GM21576 (cell line): Measurements from ENCODE around the gene ECSCR.
"Not testable (repeated sequence)": the region's sequence is repeated elsewhere in the genome, so short reads cannot be mapped to it uniquely, and the experiment has no call there.

Experiments used
- ATAC-seq: cut with Tn5 transposase; IDR thresholded peaks from one replicate; pipeline ENCODE4 v1.9.1; 2021; ENCODE audit warnings: mild to moderate bottlenecking, moderate library complexity; ENCODE audit not compliant: unreplicated experiment

The ECSCR gene, protein sequence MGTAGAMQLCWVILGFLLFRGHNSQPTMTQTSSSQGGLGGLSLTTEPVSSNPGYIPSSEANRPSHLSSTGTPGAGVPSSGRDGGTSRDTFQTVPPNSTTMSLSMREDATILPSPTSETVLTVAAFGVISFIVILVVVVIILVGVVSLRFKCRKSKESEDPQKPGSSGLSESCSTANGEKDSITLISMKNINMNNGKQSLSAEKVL

DNA sequence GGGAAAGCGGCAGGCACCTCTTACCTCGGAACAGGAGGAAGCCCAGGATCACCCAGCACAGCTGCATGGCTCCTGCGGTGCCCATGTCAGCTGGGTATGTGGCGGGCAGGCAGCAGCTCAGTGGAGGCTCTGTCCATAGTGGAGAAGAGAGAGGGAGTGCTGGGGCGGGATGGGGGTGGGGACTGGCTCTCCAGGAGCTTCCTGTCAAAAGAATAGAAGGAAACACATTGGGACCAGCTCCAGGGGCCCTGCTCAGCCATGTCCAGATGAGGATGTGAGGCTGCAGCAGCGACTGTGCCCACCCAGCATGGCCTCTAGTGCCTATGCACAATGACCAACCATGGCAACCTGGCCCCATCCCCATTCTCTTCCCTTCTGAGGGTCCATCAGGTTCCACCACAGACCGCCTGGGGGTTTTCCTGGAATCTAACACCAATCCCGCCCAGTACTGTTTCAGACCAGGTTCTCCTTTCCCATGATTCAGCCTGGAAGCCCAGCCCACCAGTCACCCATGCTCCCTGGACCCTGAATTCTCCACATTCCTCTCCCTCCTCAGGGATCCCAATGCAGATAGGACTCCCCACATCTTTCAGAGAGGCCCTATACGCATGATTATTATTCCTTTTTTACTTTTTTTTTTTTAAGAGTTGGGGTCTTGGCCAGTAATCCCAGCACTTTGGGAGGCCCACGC, at the start of gene ECSCR:
Gene ECSCR (minus strand): TSS at position 158 of the 691 bp plus-strand sequence. CDS start 73 bp downstream, at position 85.
- ATAC-seq: no peak

DNA sequence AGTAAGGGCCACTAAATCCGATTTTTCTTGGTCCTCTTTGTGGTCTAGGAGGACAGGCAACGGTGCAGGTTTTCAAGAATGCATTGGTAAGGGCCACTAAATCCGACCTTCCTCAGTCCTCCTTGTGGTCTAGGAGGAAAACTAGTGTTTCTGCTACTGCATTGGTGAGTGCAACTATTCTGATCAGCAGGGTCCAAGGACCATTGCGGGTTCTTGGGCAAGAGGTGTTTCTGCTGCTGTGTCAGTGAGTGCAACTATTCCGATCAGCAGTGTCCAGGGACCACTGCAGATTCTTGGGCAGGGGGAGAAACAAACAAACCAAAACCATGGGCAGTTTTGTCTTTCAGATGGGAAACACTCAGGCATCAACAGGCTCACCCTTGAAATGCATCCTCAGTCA, 42.2 kb upstream of the ECSCR start:
- not testable (repeated sequence) for ATAC-seq

- ATAC-seq: not testable (repeated sequence)
Observed at GRCh38 chr5:139503879-139504278, 41.3 kb upstream of the ECSCR start.

GRCh38 chr5:139503036-139503817, 40.7 kb upstream of the ECSCR start:
- ATAC-seq: not testable (repeated sequence)

GRCh38 chr5:139501381-139501780, 38.8 kb upstream of the ECSCR start:
- ATAC-seq: no peak

DNA sequence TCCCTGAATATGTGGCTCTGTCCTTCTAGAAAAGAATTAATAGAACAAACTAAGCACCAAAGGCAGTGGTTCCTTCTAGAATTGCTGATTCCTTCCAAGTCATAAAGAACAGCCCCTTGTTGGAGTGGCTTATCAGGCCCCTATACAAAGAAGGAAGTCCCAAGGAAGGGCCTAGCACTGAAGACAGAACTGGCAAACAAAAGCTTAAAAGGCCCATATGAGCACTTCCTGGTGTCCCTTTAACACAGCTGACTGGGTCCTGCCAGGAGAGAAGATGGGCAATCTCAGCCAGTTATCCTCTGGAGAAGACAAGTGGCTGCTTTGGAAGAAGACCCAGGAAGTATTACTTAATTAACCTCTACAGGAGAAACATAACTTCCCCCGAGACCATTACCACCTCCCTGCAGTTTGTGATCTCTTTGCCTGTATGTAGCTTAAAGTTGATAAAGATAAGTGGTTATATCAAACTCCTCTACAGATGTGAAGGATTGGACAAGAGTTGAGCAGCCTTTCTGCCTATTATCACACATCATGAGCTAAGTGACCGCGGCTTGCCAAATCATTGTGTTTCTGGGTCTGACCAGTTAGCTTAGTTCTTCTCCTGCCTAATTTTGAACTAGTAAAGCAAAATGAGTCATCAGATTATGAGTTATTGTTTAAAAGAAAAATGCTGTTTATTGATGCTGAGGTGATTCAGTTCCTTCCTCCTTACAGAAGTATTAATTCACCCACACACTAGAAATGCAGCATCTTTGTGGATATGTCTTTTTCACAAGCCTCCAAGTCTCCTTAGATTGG, 33.3 kb upstream of the ECSCR start:
- no peak for ATAC-seq

- ATAC-seq: no peak
Observed at GRCh38 chr5:139494832-139495231, 32.3 kb upstream of the ECSCR start.

DNA sequence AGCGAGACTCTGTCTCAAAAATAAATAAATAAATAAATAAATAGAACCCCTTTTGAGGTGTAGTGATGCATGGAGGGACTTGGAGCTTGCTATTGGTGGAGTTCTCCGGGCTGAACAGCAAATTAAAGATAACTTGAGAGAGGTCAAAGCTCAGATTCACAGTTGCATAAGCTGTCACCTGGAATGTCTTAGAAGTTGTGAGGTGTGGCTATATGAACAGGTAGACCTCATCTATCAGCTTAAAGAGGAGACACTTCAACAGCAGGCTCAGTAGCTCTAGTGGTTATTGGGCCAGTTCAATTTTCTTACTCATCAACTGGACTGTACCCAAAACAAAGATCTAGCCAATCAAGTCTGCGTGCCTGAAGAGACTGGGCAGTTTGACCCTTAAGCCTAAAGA, 31.7 kb upstream of the ECSCR start:
- ATAC-seq: no peak

- ATAC-seq: no peak
Observed at GRCh38 chr5:139492700-139493192, 30.2 kb upstream of the ECSCR start.

- ATAC-seq: no peak
Observed at GRCh38 chr5:139488260-139488659, 25.7 kb upstream of the ECSCR start.

DNA sequence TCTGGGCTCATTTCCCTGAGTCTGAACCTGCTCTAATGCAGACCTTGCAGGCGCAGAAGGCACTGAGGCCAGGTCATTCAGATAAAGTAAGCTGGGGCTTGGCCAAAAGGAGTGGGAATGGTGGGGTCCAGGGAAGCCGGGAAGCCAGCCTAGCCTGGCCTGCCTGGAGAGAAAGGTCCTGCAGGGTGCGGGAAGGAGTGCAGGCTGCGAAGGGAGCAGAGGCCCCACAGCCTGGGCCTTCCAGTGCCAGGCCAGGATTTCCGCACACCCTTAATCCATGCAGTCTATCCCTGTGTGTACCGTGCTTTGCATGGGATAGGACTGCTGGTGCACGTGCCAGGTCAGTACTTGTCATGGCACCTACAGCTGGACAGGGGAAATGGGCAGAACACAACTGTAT, 23.7 kb upstream of the ECSCR start:
- no peak for ATAC-seq

DNA sequence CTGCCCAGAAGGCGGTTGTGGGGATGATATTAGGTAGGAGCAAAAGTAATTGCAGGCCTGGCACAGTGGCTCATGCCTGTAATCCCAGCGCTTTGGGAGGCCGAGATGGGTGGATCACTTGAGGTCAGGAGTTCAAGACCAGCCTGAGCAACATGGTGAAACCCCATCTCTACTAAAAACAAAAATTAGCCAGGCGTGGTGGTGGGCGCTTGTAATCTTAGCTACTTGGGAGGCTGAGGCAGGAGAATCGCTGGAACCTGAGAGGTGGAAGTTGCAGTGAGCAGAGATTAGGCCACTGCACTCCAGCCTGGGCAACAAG, 20.3 kb upstream of the ECSCR start:
- not testable (repeated sequence) for ATAC-seq

DNA sequence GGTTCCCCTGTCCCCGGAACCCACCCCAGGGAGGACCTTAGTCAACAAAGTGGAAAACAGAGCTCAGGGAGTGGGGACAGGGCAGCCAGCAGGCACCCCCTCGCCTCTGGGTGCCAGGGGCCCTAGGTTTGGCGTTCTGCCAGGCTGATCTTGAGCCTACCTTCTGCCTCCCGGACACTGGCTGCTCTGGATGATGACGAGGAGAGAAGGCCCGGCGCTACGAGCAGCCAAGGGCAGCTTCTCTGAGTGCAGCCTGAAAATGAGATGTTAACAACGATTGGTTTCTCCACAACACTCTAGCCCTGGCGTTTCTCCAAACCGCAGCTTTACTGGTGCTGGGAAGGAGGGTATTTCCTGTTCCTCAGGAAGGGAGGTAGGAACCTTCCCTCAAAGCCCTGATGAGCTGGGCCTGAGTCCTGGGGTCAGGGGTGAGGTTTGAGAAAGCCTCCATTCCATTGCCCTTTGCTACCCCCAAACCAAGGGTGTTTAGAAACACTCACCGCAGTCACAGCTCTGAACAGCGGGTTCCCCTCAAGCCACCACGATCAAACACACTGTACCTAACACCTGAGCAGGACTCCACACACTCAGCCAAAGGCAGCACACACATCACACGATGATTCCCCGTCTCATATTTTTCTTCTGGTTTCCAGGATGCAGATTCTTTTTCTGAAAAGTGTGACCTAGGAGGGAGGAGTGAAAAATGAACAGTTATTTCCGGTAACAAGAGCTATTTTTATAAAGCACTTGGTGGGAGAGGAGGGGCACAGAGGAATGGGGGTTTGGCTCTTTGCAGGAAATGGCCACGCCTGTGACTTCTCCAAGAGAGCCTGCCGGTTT, 19.7 kb upstream of the ECSCR start, which contains the start of gene STING1:
Gene STING1 (minus strand): TSS at position 709 of the 840 bp plus-strand sequence. CDS start 1,054 bp downstream, outside the sequence.
- ATAC-seq: no peak

DNA sequence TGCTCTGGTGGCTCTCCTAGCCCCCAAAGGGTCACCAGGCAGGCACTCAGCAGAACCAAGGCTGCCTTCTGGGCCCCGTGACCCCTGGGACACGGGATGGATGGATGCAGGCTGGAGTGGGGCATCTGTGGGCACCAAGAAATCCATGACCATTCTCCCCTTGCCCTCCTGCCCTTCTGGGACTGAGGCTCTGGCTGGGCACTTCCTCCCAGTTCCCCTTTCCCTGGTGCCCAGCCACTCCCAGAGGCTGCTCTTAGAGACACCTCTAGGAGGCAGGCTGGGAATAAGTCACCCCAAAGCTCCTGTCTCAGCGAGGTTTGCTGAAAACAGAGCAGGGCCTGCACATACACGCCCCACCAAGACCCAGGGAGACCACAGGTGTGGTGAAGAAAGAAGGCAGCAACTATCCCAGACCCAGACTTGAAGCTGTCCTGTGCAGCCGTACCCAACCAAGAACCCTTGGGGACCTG, 19.1 kb upstream of the ECSCR start:
- ATAC-seq: no peak

- no peak for ATAC-seq
Observed at GRCh38 chr5:139481122-139481533, 18.6 kb upstream of the ECSCR start.

DNA sequence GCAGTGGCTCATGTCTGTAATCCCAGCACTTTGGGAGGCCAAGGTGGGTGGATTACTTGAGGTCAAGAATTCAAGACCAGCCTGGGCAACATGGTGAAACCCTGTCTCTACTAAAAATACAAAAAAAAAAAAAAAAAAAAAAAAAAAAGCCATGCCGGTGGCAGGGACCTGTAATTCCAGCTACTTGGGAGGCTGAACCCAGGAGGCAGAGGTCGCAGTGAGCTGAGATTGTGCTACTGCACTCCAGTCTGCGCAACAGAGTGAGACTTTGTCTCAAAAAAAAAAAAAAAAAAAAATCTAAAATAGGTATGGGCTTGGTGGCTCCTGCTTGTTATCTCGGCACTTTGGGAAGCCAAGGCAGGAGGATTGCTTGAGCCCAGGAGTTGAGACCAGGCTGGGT, 17.2 kb upstream of the ECSCR start:
- ATAC-seq: not testable (repeated sequence)

GRCh38 chr5:139478657-139479423, 16.3 kb upstream of the ECSCR start:
- ATAC-seq: not testable (repeated sequence)

DNA sequence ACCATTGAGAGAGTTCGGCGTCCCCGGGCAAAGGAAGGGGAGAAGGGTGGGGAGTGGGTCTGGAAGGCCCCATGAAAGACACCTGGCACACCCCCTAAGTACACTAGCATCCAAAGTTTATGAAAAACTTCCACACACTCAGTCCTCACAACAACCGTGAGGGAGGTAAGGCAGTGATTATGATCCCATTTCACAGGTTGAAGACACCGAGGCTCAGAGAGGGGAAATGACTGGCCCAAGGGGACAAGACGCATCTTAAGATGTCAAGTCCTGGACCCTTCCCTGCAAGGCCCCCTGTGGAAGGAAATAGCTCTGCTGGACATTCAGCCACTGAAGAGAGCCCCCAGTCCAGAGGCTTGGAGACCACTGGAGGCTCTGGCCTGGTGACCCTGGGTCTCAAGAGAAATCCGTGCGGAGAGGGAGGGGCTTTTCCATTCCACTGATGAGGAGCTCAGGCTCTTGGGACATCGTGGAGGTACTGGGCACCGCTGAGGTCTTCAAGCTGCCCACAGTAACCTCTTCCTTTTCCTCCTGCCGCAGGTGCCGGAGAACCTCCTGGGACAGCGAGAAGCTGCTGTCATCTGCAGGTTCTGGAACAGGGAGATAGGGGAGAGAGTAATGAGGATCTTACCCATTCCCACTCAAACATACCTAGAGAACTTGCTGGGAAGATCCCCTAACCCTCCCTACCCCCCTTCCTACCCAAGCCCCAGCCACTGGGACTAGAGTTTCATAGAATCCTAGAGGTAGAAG, 13.5 kb upstream of the ECSCR start:
- no peak for ATAC-seq
